ENCODE data around the gene CCNT1.
"Not testable (repeated sequence)": the region's sequence is repeated elsewhere in the genome, so short reads cannot be mapped to it uniquely, and the experiment has no call there.

The CCNT1 gene

DNA sequence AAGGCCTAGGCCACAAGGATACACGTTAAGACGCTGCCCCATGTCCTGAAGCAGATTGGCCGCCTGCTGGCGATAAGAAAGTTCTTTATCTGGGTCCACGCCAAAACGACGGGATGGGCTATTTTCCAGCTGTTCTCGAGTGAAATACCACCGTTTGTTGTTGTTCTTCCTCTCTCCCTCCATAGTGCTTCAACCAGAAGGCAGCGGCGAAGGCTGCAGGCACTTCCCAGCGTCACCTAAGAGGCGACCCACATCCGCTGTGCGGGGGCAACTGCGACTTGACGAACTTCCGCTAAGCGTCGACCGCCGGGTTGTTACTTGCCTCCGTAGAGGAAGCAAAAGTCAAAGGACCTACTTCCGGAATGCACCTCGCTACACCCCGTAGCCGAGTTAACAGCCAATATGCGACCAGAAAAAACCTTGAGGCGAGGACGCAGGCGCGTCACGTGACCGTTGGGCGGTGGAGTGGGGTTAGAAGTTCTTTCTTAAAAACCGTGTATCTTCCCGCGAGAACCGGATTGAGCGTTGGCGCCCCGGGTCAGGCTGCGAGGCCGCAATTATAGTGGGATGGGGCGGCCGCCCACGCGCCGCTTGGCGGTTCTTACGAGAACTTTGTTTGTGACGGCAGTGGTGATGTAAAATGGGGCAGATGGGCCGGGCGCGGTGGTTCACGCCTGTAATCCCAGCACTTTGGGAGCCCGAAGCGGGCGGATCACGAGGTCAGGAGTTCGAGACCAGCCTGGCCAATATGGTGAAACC lies at the start of gene CCNT1:
CCNT1 (minus strand) TSS at position 215 of the 759 bp plus-strand sequence; CDS start at position 183, 32 bp downstream.
- peak; percentile 100 for DNase-seq (ENCODE audit: low read depth in 2 of 2)

DNA sequence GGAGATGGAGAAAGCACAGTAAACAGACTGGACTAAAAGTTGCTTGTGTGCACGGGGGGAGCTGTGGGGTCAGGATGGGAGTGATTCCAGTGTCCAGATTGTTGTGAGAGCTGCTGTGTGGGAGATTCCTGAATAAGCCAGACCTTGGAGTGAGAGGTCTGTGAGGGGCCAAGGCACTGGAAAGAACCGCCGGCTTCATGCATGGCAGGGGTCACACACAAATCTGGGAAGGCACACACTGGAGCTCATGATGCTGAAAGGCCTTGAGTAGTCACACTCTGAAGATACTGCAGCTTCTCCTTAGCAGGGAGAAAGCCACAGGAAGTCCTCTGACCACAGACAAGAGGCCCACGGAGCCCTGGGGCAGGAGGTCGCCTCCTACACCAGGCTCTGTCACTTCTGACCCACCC lies 49.3 kb upstream of the CCNT1 start:
- DNase-seq (ENCODE audit: low read depth in 2 of 2): no peak

DNA sequence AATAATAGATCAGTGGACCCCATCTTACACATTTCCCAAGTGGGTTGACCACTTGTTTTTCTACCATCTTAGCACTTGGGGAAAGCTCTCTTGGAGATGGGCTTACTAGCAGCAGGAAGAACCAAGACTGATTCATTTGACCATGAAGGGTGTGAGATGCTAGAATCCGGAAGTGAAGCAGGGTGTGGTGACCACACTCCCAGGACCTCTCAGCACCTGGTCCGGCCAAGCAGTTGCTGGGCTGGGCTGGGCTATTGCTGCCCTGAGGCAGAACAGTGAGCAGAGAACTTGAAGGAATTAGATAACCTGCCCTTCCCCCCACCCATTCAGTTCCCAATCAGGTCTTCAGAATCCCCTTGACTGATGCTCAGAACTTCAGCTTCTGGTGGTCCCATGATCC lies 48.0 kb upstream of the CCNT1 start:
- no peak for DNase-seq (ENCODE audit: low read depth in 2 of 2)

DNA sequence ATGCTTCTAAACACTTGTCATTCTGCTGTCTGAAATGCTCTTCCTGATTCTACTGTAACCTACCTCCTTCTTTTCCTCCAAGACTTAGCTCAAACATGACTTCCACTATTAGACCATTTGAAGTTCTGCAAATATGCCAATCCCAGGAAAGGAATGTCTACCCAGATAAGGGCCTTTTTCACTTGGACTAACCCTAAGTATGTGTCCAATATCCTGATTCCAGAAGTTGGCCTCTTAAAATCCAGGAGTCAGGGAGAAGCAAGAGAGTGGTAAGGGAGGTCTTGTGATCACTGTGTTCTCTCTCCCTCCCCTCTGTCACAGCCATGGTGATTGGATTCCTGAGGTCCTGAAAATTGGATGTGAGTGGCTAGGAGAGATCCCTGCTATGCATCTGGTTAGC lies 42.2 kb upstream of the CCNT1 start:
- no peak for DNase-seq (ENCODE audit: low read depth in 2 of 2)

DNA sequence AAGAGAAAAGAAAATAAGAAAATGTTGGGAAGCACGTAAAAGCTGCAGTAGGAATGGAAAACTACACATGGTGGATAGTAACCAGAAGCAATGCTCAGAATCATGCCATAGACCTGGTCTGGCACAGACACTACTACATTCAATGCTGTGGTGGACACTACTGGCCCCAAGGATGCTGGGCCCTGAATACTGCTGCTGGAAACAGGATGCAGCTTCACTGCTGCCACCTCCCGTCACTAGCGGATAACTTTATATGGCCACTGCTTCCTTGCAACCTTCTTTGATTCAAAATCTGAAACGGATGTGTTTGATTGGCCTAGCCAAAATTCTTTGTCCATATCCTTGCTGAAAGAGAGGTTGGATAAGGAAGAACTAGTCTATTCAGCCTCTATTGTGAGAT lies 41.7 kb upstream of the CCNT1 start:
- DNase-seq (ENCODE audit: low read depth in 2 of 2): no peak

DNA sequence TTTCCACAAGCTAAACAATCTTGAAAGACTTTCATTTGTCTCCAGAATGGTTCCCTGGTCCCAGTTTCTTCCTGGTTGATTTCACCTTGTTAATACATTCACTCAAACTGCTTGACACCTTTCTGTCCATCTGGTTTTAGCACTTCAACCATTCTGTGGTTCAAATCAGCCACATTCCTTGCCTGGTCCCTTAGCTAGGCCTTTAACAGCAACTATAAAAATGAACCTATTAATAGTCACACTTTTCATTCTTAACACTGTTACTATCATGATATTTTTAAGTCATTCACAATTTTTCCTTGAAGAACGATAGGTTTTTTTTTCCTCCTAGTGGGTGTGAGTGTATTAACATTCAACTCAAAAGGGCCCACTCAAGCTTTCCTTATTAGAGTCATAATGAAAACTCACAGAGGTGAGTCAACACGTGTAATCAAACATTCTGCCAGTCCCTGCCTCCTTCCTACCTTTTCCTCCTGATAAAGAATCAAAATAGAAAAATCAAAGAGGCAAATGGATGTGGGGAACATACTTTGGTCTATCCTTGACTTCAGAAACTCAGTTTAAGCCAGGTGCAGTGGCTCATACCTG lies 34.4 kb upstream of the CCNT1 start:
- DNase-seq (ENCODE audit: low read depth in 2 of 2): no peak

DNA sequence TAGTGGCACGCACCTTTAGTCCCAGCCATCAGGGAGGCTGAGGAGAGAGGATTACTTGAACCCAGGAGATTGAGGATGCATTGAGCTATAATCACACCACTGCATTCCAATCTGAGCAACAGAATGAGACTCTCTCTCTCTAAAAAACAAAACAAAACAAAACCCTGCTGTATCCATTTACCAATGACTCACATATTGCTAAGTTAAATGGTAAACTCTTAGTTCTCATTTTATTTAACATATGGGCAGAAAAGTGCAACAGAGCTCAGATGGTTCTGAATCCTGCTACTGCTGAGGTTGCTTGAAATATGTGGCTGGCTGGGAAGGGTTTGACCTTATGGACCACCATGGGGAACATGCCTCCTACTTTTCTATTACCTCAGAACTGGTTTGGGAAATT lies 33.7 kb upstream of the CCNT1 start:
- DNase-seq (ENCODE audit: low read depth in 2 of 2): no peak

DNA sequence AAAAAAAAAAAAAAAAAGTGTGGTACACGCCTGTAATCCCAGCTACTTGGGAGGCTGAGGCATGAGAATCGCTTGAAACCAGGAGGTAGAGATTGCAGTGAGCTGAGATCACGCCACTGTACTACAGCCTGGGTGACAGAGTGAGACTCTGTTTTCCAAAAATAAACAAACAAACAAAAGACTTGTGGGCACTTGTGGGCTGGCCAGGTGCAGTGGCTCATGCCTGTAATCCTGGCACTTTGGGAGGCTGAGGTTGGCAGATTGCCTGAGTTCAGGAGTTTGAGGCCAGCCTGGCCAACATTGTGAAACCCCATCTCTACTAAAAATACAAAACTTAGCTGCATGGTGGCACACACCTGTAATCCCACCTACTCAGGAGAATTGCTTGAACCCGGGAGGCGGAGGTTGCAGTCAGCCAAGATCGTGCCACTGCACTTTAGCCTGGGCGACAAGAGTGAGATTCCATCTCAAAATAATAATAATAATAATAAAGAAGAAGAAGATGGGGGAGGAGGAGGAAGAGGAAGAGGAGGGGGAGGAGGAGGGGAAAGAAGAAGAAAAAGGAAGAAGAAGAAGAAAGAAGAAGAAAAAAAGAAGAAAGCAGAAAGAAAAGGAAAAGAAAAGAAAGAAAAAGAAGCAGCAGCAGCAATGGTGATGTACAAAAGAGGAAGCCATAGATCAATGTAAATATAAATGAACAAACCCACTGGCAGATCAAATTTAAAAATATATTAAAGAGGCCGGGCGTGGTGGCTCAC lies 27.9 kb upstream of the CCNT1 start:
- no peak for DNase-seq (ENCODE audit: low read depth in 2 of 2)

DNA sequence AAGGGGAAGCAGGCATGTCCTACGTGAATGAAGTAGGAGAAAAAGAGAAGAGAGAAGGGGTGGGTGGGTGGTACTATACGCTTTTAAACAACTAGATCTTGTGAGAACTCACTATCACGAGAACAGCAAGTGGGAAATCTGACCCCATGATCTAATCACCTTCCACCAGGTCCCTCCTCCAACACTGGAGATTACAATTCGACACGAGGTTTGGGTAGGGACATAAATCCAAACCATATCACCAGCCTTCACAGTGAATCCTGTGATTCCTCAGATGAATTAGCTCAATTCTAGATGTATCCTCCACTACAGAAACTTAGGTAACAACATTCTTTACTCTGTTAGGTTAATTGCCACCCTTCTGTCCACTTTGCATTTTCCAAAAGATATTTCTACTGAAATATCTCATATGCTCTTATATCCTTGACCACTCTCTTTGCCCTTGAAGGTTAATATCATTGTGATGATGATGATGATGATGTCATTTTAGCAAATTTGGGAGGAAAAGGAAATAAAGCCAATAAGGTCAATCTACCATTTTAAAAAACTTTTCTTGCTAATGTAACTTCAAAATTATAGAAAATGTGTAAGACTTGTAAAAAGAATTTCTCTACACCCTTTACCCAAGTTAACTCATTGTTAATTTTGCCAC lies 23.2 kb upstream of the CCNT1 start:
- no peak for DNase-seq (ENCODE audit: low read depth in 2 of 2)

DNA sequence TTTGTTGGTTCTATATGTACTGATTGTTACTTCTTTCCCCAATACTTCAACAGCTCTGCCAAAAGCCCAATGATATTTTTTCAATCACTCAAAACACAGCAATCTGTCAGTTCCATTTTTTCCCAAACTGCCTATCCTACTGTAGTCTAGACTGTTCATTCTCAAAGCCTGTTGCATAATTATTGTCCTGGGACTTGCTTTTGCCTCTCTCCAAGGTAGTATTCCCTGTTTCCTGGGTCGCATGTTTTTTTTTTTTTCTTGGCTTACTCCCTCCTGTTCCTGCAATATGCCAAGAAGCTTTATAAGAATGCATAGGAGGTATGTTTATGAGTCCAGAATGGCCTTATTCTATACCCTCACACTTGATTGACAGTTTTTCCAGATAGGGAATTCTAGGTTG lies 19.9 kb upstream of the CCNT1 start:
- DNase-seq (ENCODE audit: low read depth in 2 of 2): no peak

DNA sequence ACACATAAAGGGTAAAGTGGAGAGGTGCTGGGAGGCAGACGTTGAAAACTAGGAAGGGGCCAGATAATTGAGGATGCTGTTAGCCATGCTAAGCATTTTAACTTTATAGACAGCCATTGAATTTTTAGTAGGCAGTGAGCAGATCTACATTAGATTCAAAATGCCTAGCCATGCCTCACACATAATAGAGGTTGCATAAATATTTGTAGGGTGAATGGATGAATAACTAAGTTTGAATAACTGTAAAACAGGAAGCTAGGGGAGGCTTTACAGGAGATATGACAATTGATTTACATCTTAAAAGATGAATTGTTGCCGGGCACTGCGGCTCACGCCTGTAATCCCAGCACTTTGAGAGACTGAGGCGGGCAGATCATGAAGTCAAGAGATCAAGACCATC lies 12.3 kb upstream of the CCNT1 start:
- no peak for DNase-seq (ENCODE audit: low read depth in 2 of 2)

DNA sequence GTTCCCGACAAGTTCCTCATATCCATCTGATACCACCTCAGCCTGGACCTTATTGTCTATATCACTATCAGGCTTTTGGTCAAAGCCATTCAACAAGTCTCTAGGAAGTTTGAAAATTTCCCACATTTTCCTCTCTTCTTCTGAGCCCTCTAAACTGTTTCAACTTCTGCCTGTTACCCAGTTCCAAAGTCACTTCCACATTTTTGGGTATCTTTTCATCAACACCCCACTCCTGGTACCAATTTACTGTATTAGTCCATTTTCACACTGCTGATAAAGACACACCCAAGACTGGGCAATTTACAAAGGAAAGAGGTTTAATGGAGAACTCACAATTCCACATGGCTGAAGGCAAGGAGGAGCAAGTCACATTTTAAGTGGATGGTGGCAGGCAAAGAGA lies 4.2 kb upstream of the CCNT1 start:
- not testable (repeated sequence) for DNase-seq (ENCODE audit: low read depth in 2 of 2)

DNA sequence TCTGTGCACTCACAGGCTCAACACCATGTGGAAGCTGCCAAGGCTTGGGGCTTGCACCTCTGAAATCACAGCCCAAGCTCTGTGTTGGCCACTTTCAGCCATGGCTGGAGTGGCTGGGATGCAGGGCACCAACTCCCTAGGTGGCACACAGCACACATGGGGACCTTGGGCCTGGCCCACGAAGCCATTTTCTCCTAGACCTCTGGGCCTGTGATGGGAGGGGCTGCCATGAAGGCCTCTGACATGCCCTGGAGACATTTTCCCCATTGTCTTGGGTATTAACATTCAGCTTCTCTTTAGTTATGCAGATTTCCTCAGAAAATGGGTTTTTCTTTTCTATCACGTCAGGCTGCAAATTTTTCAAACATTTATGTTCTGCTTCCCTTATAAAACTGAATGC lies 3.7 kb upstream of the CCNT1 start:
- DNase-seq (ENCODE audit: low read depth in 2 of 2): not testable (repeated sequence)

DNA sequence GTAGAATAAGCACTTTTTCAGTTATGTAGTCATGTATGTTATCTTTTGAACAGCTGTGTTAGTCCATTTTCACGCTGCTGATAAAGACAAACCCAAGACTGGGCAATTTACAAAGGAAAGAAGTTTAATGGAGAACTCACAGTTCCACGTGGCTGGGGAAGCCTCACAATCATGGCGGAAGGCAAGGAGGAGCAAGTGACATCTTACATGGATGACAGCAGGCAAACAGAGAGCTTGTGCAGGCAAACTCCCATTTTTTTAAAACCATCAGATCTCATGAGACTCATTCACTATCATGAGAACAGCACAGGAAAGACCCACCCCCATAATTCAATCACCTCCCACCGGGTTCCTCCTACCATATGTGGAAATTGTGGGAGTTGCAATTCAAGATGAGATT lies 2.5 kb upstream of the CCNT1 start:
- not testable (repeated sequence) for DNase-seq (ENCODE audit: low read depth in 2 of 2)

DNA sequence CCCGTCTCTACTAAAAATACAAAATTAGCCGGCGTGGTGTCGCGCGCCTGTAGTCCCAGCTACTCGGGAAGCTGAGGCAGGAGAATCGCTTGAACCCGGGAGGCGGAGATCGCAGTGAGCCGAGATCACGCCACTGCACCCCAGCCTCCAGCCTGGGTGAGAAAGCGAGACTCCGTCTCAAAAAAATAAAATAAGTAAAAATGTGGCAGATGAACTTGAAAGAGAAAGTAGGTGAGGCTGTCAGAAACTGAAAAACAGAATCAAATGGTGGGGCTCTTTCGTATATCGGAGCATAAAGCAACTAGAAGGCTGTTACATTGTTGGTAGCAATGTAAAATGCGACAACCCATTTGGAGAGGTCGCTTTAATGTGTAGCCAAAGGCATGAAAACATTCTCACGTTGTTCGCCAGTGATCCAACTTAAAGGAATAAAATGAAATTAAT lies 767 bp upstream of the CCNT1 start:
- no peak for DNase-seq (ENCODE audit: low read depth in 2 of 2)

DNA sequence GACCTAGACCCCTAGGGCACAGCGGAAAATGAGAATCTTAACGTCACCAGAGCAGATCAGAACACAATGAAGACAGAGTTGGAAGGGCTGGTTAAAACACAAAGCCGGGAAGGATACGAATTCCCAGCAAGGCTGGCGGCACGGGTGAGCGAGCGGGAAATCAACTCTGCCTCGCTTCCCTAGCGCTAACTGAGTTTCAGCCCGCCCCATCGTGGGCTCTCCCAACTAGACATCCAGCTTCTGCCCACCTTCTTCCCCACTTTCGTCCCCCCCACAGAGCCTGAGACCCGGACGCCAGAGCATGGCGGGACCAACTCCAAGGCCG lies 377 bp downstream of the CCNT1 start:
- no peak for DNase-seq (ENCODE audit: low read depth in 2 of 2)

DNA sequence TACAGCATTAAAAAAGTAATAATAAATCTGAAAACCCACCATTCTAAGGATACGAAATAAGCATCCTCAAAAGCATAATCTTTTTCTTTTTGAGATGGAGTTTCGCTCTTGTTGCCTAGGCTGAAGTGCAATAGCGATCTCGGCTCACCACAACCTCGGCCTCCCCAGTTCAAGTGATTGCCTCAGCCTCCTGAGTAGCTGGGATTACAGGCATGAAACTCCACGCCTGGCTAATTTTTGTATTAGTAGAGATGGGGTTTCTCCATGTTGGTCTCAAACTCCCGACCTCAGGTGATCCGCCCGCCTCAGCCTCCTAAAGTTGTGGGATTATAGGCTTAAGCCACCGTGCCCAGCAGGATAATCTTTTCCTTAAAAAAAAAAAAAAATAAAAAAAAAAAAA lies 4.3 kb downstream of the CCNT1 start:
- no peak for DNase-seq (ENCODE audit: low read depth in 2 of 2)

DNA sequence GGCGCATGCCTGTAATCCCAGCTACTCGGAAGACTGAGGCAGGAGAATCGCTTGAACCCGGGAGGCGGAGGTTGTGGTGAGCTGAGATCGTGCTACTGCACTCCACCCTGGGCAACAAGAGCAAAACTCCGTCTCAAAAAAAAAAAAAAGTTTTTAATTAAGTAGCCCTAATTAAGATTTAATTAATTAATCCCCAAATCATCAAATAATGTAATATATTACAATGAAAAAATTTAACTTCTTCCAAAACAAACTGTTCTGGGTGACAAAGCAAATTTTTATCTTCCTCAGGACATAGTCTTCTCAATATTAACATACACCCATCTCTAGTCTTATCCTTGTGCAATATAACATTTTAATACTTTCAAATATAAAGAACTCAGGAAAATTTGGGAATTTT lies 17.7 kb downstream of the CCNT1 start:
- not testable (repeated sequence) for DNase-seq (ENCODE audit: low read depth in 2 of 2)

DNA sequence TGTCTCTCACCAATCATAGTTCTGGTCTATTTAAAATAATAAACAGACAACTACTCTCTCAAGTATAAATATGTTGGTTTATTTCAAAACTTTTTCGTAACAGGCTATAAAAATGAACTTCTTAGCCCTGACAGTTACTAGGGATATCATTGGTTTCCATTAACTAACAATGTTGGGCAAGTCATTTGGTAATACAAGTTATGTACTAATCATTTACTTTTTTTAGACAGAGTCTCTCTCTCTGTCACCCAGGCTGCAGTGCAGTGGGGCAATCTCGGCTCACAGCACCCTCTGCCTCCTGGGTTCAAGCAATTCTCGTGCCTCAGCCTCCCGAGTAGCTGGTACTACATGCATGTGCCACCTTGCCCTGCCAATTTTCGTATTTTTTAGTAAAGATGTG lies 19.9 kb downstream of the CCNT1 start:
- no peak for DNase-seq (ENCODE audit: low read depth in 2 of 2)

DNA sequence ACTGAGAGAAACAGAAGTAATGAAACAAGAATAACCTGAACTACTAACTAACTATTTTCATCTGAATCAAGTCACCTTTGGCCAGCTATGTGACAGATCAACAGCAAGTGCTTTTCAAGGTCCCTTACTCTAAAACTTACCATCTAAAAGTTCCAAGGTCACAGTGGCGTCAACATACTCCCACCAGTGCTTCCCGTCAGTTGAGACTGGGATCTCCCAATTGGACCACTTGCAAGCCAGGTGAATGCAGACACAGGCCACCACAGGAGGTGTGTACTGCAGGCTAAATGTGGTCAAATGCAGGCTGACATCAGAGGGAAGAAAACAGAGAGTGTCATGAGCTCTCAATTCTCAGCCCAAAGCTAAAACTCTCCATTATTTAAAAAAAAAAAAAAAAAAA lies 20.6 kb downstream of the CCNT1 start:
- DNase-seq (ENCODE audit: low read depth in 2 of 2): no peak

DNA sequence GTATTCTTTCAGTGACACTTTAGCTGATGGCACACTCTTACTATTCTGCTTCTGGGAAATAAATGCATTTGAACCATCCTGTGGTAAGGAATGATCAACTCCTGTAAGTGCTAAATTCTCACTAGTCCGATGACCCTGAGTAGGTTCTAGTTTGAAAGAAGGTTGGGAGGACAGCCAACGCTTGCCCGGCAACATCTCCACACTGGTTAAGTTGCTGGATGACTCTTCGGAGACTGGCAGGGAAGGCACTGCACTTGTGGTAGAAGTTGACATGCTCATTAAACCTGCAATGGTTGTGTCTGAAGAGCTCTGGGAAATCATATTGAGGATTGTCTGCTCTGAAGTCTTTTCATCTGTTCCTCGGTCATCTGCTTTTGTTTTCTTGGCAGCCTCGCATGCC lies 22.5 kb downstream of the CCNT1 start:
- no peak for DNase-seq (ENCODE audit: low read depth in 2 of 2)

DNA sequence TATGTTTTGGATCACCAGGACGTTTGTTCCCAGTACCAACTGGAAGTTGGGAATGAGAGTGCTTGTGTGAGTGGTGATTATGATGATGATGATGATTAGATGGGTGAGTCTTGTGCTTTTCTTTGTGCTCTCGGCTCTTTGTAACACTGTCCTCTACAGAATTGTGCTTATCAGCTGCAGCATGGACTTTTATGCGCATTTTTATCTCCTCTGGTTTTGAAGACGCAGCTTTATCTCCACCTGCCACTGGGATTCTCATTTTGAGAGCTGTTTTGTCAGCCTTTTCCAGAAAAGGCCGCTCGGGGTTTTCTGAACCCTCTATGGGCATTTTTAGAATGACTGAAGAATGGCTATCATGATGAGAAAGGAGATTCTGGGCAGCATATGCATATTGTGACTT lies 22.9 kb downstream of the CCNT1 start:
- no peak for DNase-seq (ENCODE audit: low read depth in 2 of 2)

Measured in fibroblast of skin of left quadriceps (primary cell).